SJSA1 (cell line): ENCODE results near the gene TMEM219. TPM values are rescaled to one million over a fixed set of nuclear protein-coding genes. Genes with fewer than 3 reads are reported as not detected.

Experiments
- DNase-seq, 2 experiments: peaks; one replicate each; pipeline ENCODE4 v3.0.0-alpha.2; 2015 to 2020; ENCODE audit warnings: low spot score in 2 of 2, low read depth in 1 of 2
- H3K27ac ChIP-seq: fragments of 250-450 bp; sonication (Bioruptor Pico); 2 replicates; pipeline ENCODE4 v1.5.1; 2020; ENCODE audit warnings: mild to moderate bottlenecking, moderate library complexity
- H3K27me3 ChIP-seq: fragments of 250-450 bp; sonication (Bioruptor Pico); replicated peaks from 2 replicates; pipeline ENCODE4 v1.5.1; 2020; ENCODE audit warnings: mild to moderate bottlenecking, moderate library complexity
- H3K36me3 ChIP-seq: fragments of 250-450 bp; sonication (Bioruptor Pico); 2 replicates; pipeline ENCODE4 v1.5.1; 2020; ENCODE audit warnings: mild to moderate bottlenecking
- H3K4me1 ChIP-seq: fragments of 250-450 bp; sonication (Bioruptor Pico); replicated peaks from 2 replicates; pipeline ENCODE4 v1.6.1; 2021; ENCODE audit warnings: mild to moderate bottlenecking
- H3K4me3 ChIP-seq: fragments of 250-450 bp; sonication (Bioruptor Pico); 2 replicates; pipeline ENCODE4 v1.5.1; 2020; ENCODE audit warnings: mild to moderate bottlenecking
- H3K9me3 ChIP-seq: fragments of 250-450 bp; sonication (Bioruptor Pico); replicated peaks from 2 replicates; pipeline ENCODE4 v1.5.1; 2020; ENCODE audit warnings: mild to moderate bottlenecking
- total RNA-seq: library from RNA; depleted of rRNA; stranded (reverse); fragments of >200 nt; shearing (Covaris generic); gene quantifications from 2 replicates; pipeline ENCODE4 v1.2.3, GENCODE V29; 2014; rRNA removed

Gene TMEM219
- total RNA-seq = 86.2 and 143 TPM in 2 replicates

- no peaks in the 10 kb centered on the region for H3K27me3 ChIP-seq
- no peaks in the 10 kb centered on the region for H3K9me3 ChIP-seq
- H3K4me3 ChIP-seq = peak within 1 kb of the TSS; percentile 53
- peaks cover 14% of the 10 kb centered on the region for H3K4me1 ChIP-seq
- peak within 1 kb of the TSS; percentile 50 for H3K27ac ChIP-seq
- no peaks in the 10 kb centered on the region for H3K36me3 ChIP-seq
- peak; percentile 91 to 98 for DNase-seq
These were observed at the start of gene TMEM219 for GRCh38 chr16:29961479-29962343. TSS of gene TMEM219 (plus strand) at chr16:29962079. CDS start at chr16:29963144, 1,065 bp downstream.

- Histone ChIP-seq H3K9me3 (no peaks in the 10 kb centered on the region), H3K36me3 (peaks cover 19% of the 10 kb centered on the region), H3K4me3 (no peak overlapping the region), H3K4me1 (peaks cover 18% of the 10 kb centered on the region), H3K27ac (no peak overlapping the region), H3K27me3 (no peaks in the 10 kb centered on the region)
- no peak for DNase-seq
These were observed 49.8 kb upstream of the TMEM219 start for GRCh38 chr16:29912087-29912486.

GRCh38 chr16:29913514-29913913 lies 48.4 kb upstream of the TMEM219 start:
- Histone ChIP-seq H3K4me1 (peaks cover 19% of the 10 kb centered on the region), H3K4me3 (no peak overlapping the region), H3K36me3 (peaks cover 30% of the 10 kb centered on the region), H3K27ac (no peak overlapping the region), H3K9me3 (no peaks in the 10 kb centered on the region), H3K27me3 (no peaks in the 10 kb centered on the region)
- no peak for DNase-seq

GRCh38 chr16:29915590-29916247 lies 46.2 kb upstream of the TMEM219 start:
- Histone ChIP-seq H3K27ac (peak overlapping the region; percentile 50), H3K9me3 (no peaks in the 10 kb centered on the region), H3K36me3 (peaks cover 49% of the 10 kb centered on the region), H3K27me3 (no peaks in the 10 kb centered on the region), H3K4me1 (peaks cover 19% of the 10 kb centered on the region), H3K4me3 (no peak overlapping the region)
- peak in 1 of 2 experiments; percentile 53 for DNase-seq

- Histone ChIP-seq H3K36me3 (peaks cover 49% of the 10 kb centered on the region), H3K27me3 (no peaks in the 10 kb centered on the region), H3K9me3 (no peaks in the 10 kb centered on the region), H3K27ac (no peak overlapping the region), H3K4me3 (no peak overlapping the region), H3K4me1 (peaks cover 19% of the 10 kb centered on the region)
- no peak for DNase-seq
These were observed 44.9 kb upstream of the TMEM219 start for GRCh38 chr16:29916979-29917378.

- Histone ChIP-seq H3K27me3 (no peaks in the 10 kb centered on the region), H3K4me3 (no peak overlapping the region), H3K4me1 (peaks cover 19% of the 10 kb centered on the region), H3K9me3 (no peaks in the 10 kb centered on the region), H3K27ac (no peak overlapping the region), H3K36me3 (peaks cover 46% of the 10 kb centered on the region)
- no peak for DNase-seq
These were observed 41.4 kb upstream of the TMEM219 start for GRCh38 chr16:29920288-29921033.

- DNase-seq = no peak
- Histone ChIP-seq H3K4me3 (no peak overlapping the region), H3K9me3 (no peaks in the 10 kb centered on the region), H3K4me1 (peaks cover 15% of the 10 kb centered on the region), H3K27ac (no peak overlapping the region), H3K36me3 (peaks cover 49% of the 10 kb centered on the region), H3K27me3 (no peaks in the 10 kb centered on the region)
These were observed 40.9 kb upstream of the TMEM219 start for GRCh38 chr16:29921034-29921385.

GRCh38 chr16:29922326-29922725 lies 39.6 kb upstream of the TMEM219 start:
- H3K27me3 ChIP-seq = no peaks in the 10 kb centered on the region
- H3K9me3 ChIP-seq = no peaks in the 10 kb centered on the region
- no peak overlapping the region for H3K27ac ChIP-seq
- DNase-seq = no peak
- peaks cover 17% of the 10 kb centered on the region for H3K4me1 ChIP-seq
- no peak overlapping the region for H3K4me3 ChIP-seq
- H3K36me3 ChIP-seq = peaks cover 44% of the 10 kb centered on the region

GRCh38 chr16:29922986-29923501 lies 38.8 kb upstream of the TMEM219 start:
- Histone ChIP-seq H3K36me3 (peaks cover 37% of the 10 kb centered on the region), H3K27ac (no peak overlapping the region), H3K4me3 (no peak overlapping the region), H3K9me3 (no peaks in the 10 kb centered on the region), H3K27me3 (no peaks in the 10 kb centered on the region), H3K4me1 (peaks cover 22% of the 10 kb centered on the region)
- no peak for DNase-seq

GRCh38 chr16:29925105-29925756 lies 36.6 kb upstream of the TMEM219 start:
- peak overlapping the region; percentile 94 for H3K4me3 ChIP-seq
- H3K27ac ChIP-seq = no peak overlapping the region
- H3K9me3 ChIP-seq = no peaks in the 10 kb centered on the region
- peak in 1 of 2 experiments; percentile 11 for DNase-seq
- H3K27me3 ChIP-seq = no peaks in the 10 kb centered on the region
- H3K4me1 ChIP-seq = peaks cover 22% of the 10 kb centered on the region
- peaks cover 19% of the 10 kb centered on the region for H3K36me3 ChIP-seq

- Histone ChIP-seq H3K4me3 (peak within 1 kb of the TSS; percentile 94), H3K4me1 (peaks cover 22% of the 10 kb centered on the region), H3K36me3 (peaks cover 16% of the 10 kb centered on the region; the same call in 1 of the 2 replicates), H3K27ac (peak within 1 kb of the TSS; percentile 71), H3K27me3 (no peaks in the 10 kb centered on the region), H3K9me3 (no peaks in the 10 kb centered on the region)
- DNase-seq = peak; percentile 85 to 97
These were observed 35.8 kb upstream of the TMEM219 start, which contains the start of gene KCTD13 for GRCh38 chr16:29925781-29926710. TSS of gene KCTD13 (minus strand) at chr16:29926226. CDS start at chr16:29926033, 193 bp downstream.

- Histone ChIP-seq H3K36me3 (peaks cover 14% of the 10 kb centered on the region; the same call in 1 of the 2 replicates), H3K4me1 (peaks cover 22% of the 10 kb centered on the region), H3K4me3 (peak overlapping the region; percentile 94), H3K27ac (peak overlapping the region; percentile 71; the same call in 1 of the 2 replicates), H3K27me3 (no peaks in the 10 kb centered on the region), H3K9me3 (no peaks in the 10 kb centered on the region)
- DNase-seq = no peak
These were observed 35.2 kb upstream of the TMEM219 start for GRCh38 chr16:29926711-29927052.
